Upper lobe of left lung (tissue), 6 donors: ENCODE data around the gene FNDC7. TPM values are rescaled to one million over a fixed set of nuclear protein-coding genes. Genes with fewer than 3 reads are reported as not detected.

ENCODE experiments used
- ATAC-seq, 2 donors: fragments of 200-7000 bp; cut with Tn5 transposase; one replicate each; pipeline ENCODE4 v1.9.1; 2022; ENCODE audit warnings: mild to moderate bottlenecking in 2 of 2, moderate library complexity in 2 of 2; ENCODE audit not compliant: low FRiP score in 2 of 2
- DNase-seq, 2 donors: peaks; one replicate each; pipeline ENCODE4 v3.0.0-alpha.2; 2019 to 2020
- H3K27ac ChIP-seq, 4 donors: fragments of 200-600 bp; sonication (generic); one replicate each; pipeline ENCODE4 v1.5.1; 2016 to 2019
- H3K27me3 ChIP-seq, 4 donors: fragments of 200-600 bp; sonication (generic); one replicate each; pipeline ENCODE4 v1.5.1; 2017 to 2019
- H3K36me3 ChIP-seq, 4 donors: fragments of 200-600 bp; sonication (generic); one replicate each; pipeline ENCODE4 v1.5.1; 2016 to 2019
- H3K4me1 ChIP-seq, 4 donors: fragments of 200-600 bp; sonication (generic); one replicate each; pipeline ENCODE4 v1.5.1; 2018 to 2019
- H3K4me3 ChIP-seq, 4 donors: fragments of 200-600 bp; sonication (generic); one replicate each; pipeline ENCODE4 v1.5.1; 2017 to 2019; ENCODE audit warnings: mild to moderate bottlenecking in 2 of 4, moderate library complexity in 1 of 4
- H3K9me3 ChIP-seq, 4 donors: fragments of 200-600 bp; sonication (generic); one replicate each; pipeline ENCODE4 v1.5.1; 2018 to 2019
- CTCF ChIP-seq, 6 experiments: fragments of 450-650 bp in 4 of 6; fragments of 200-600 bp in 2 of 6; sonication (generic) in 2 of 6; IDR thresholded peaks; one replicate each; pipeline ENCODE4 v1.5.1; 2016 to 2019; ENCODE audit warnings: antibody characterized with exemption in 6 of 6
- EP300 ChIP-seq, 4 donors: sonication (generic); formaldehyde crosslinking; IDR thresholded peaks; one replicate each; pipeline ENCODE4 v1.5.1; 2017; ENCODE audit warnings: antibody characterized with exemption in 4 of 4, control low read depth in 2 of 4
- POLR2A ChIP-seq, 4 donors: fragments of 450-650 bp; IDR thresholded peaks; one replicate each; pipeline ENCODE4 v1.5.1; 2016 to 2017; ENCODE audit warnings: antibody characterized with exemption in 4 of 4, mild to moderate bottlenecking in 2 of 4
- POLR2AphosphoS5 ChIP-seq, 2 donors: sonication (generic); formaldehyde crosslinking; IDR thresholded peaks; one replicate each; pipeline ENCODE4 v1.5.1; 2017; ENCODE audit warnings: antibody characterized with exemption in 2 of 2
- WGBS, 2 donors: methylation state at CpG; one replicate each; pipeline ENCODE4 v1.1.5; 2017 to 2018; 5-methylcytosine and 5-hydroxymethylcytosine counted together
- total RNA-seq, 6 donors: library from RNA; depleted of rRNA in 4 of 6; stranded (reverse); fragments of >200 nt in 4 of 6; gene quantifications; one replicate each; pipeline versions ENCODE4 v1.1.0 to v1.2.1, GENCODE V29; 2016 to 2021
- donor health status: DM: no; HTN: no; CAD: no; lungs with moderate emphysema.
- donor health status: DM: no; HTN: yes; CAD: no; lungs with severe emphysema.

FNDC7 gene
- total RNA-seq, 6 donors from 2014 or later = 2.1 TPM; not detected in 5

- DNase-seq (no peak), ATAC-seq (no peak)
- WGBS, 2 donors = 79 to 82% methylated on average over 1 of the region's 1 CpG
Observed at GRCh38 chr1:108725906-108726305, 13.2 kb downstream of the FNDC7 start.

GRCh38 chr1:108728327-108728923 is 15.7 kb downstream of the FNDC7 start:
- DNase-seq (no peak), ATAC-seq (no peak)
- Histone ChIP-seq H3K4me1 (no peaks in the 10 kb centered on the region), H3K36me3 (no peaks in the 10 kb centered on the region), H3K4me3 (no peak overlapping the region), H3K9me3 (no peaks in the 10 kb centered on the region), H3K27ac (no peak overlapping the region), H3K27me3 (no peaks in the 10 kb centered on the region)
- WGBS, 2 donors = 88 to 94% methylated on average over 8 of the region's 8 CpGs
- no peak for TF ChIP-seq POLR2AphosphoS5 (IDR thresholded peaks at IDR 0.05)
- TF ChIP-seq CTCF (IDR thresholded peaks at IDR 0.05) = no peak
- TF ChIP-seq POLR2A (IDR thresholded peaks at IDR 0.05) = no peak
- no peak for TF ChIP-seq EP300 (IDR thresholded peaks at IDR 0.05)

More at GRCh38 chr1:108725906-108726305, 13.2 kb downstream of the FNDC7 start:
- no peaks in the 10 kb centered on the region for H3K4me1 ChIP-seq
- no peaks in the 10 kb centered on the region for H3K27me3 ChIP-seq
- no peak for TF ChIP-seq CTCF (IDR thresholded peaks at IDR 0.05)
- H3K36me3 ChIP-seq = no peaks in the 10 kb centered on the region
- no peaks in the 10 kb centered on the region for H3K9me3 ChIP-seq
- H3K27ac ChIP-seq = no peak overlapping the region
- no peak overlapping the region for H3K4me3 ChIP-seq

- H3K4me3 ChIP-seq = no peak overlapping the region
- H3K27ac ChIP-seq = no peak overlapping the region
- no peaks in the 10 kb centered on the region for H3K27me3 ChIP-seq
- H3K36me3 ChIP-seq = no peaks in the 10 kb centered on the region
- TF ChIP-seq POLR2A (IDR thresholded peaks at IDR 0.05) = no peak
- no peaks in the 10 kb centered on the region for H3K9me3 ChIP-seq
- WGBS, 2 donors = 87 to 88% methylated on average over 4 of the region's 4 CpGs
- DNase-seq = no peak
- H3K4me1 ChIP-seq = no peaks in the 10 kb centered on the region
- ATAC-seq = no peak
Observed at GRCh38 chr1:108729481-108729880, 16.8 kb downstream of the FNDC7 start.

GRCh38 chr1:108732398-108732797 is 19.7 kb downstream of the FNDC7 start:
- Histone ChIP-seq H3K4me3 (no peak overlapping the region), H3K36me3 (no peaks in the 10 kb centered on the region), H3K9me3 (no peaks in the 10 kb centered on the region), H3K27me3 (no peaks in the 10 kb centered on the region), H3K27ac (no peak overlapping the region), H3K4me1 (no peaks in the 10 kb centered on the region)
- DNase-seq (no peak), ATAC-seq (no peak)
- TF ChIP-seq POLR2A (IDR thresholded peaks at IDR 0.05) (no peak), CTCF (IDR thresholded peaks at IDR 0.05) (no peak), EP300 (IDR thresholded peaks at IDR 0.05) (no peak), POLR2AphosphoS5 (IDR thresholded peaks at IDR 0.05) (no peak)
- 89 to 95% methylated on average over 1 of the region's 1 CpG for WGBS, 2 donors

GRCh38 chr1:108734171-108734865 is 21.6 kb downstream of the FNDC7 start:
- Histone ChIP-seq H3K27ac (no peak overlapping the region), H3K9me3 (no peaks in the 10 kb centered on the region), H3K4me3 (no peak overlapping the region), H3K27me3 (no peaks in the 10 kb centered on the region), H3K4me1 (no peaks in the 10 kb centered on the region), H3K36me3 (no peaks in the 10 kb centered on the region)
- ATAC-seq = no peak
- TF ChIP-seq EP300 (IDR thresholded peaks at IDR 0.05) (no peak), POLR2AphosphoS5 (IDR thresholded peaks at IDR 0.05) (no peak), CTCF (IDR thresholded peaks at IDR 0.05) (no peak), POLR2A (IDR thresholded peaks at IDR 0.05) (no peak)
- WGBS, 2 donors = 95% methylated on average over 1 of the region's 1 CpG
- no peak for DNase-seq
